Mesenteric fat pad (tissue), 1 donor: ENCODE measurements around the gene H2BK1. TPM values are rescaled to one million over a fixed set of nuclear protein-coding genes. Genes with fewer than 3 reads are reported as not detected.

ENCODE experiments used
- DNase-seq: peaks from one replicate; pipeline ENCODE4 v3.0.0-alpha.2; 2020; ENCODE audit warnings: low spot score
- long read RNA-seq: library from polyadenylated mRNA; unstranded; transcript quantifications from one replicate; pipeline ENCODE4 v2.0.0, GENCODE V29; 2020
- total RNA-seq: library from RNA; stranded (reverse); fragmentation: NEBNext Ultra II Directional; extraction: Animal tissue kit (Norgen Biotek cat#: 25700); gene quantifications from one replicate; pipeline ENCODE4 v1.2.1, GENCODE V29; 2021
- donor health status: DM: yes; HTN: yes; CAD: no.

Gene H2BK1
- total RNA-seq = not detected
- long read RNA-seq = 0 reads

GRCh38 chr7:151210087-151210854, at the start of gene H2BK1:
TSS of gene H2BK1 (minus strand) at chr7:151210488. CDS start at chr7:151210318, 170 bp downstream.
- no peak for DNase-seq

- DNase-seq = no peak
These were observed 47.7 kb upstream of the H2BK1 start for GRCh38 chr7:151257990-151258389.

GRCh38 chr7:151256410-151257045, 46.2 kb upstream of the H2BK1 start:
- DNase-seq = no peak

- DNase-seq = no peak
These were observed 45.1 kb upstream of the H2BK1 start for GRCh38 chr7:151255390-151255789.

- no peak for DNase-seq
These were observed 44.6 kb upstream of the H2BK1 start for GRCh38 chr7:151254851-151255250.

- no peak for DNase-seq
These were observed 44.0 kb upstream of the H2BK1 start for GRCh38 chr7:151254316-151254715.

GRCh38 chr7:151252961-151253711, 42.8 kb upstream of the H2BK1 start:
- no peak for DNase-seq

GRCh38 chr7:151252561-151252835, 42.2 kb upstream of the H2BK1 start:
- DNase-seq = no peak

- DNase-seq = no peak
These were observed 41.6 kb upstream of the H2BK1 start for GRCh38 chr7:151251689-151252560.

- no peak for DNase-seq
These were observed 41.0 kb upstream of the H2BK1 start for GRCh38 chr7:151251328-151251688.

- no peak for DNase-seq
These were observed 40.2 kb upstream of the H2BK1 start for GRCh38 chr7:151250181-151251132.

GRCh38 chr7:151249732-151250072, 39.4 kb upstream of the H2BK1 start:
- DNase-seq = no peak

- no peak for DNase-seq
These were observed 38.9 kb upstream of the H2BK1 start for GRCh38 chr7:151249034-151249731.

- DNase-seq = no peak
These were observed 38.2 kb upstream of the H2BK1 start, which contains the start of gene SMARCD3 for GRCh38 chr7:151248346-151249033. TSS of gene SMARCD3 (minus strand) at chr7:151248694. CDS start at chr7:151248562, 132 bp downstream.

GRCh38 chr7:151247611-151248345, 37.5 kb upstream of the H2BK1 start:
- DNase-seq = no peak

GRCh38 chr7:151246851-151247580, 36.7 kb upstream of the H2BK1 start:
- DNase-seq = no peak

- no peak for DNase-seq
These were observed 36.0 kb upstream of the H2BK1 start for GRCh38 chr7:151246102-151246850.
